ENCODE data around the gene SPRY2.
"Not testable (repeated sequence)": the region's sequence is repeated elsewhere in the genome, so short reads cannot be mapped to it uniquely, and the experiment has no call there.

Gene SPRY2

DNA sequence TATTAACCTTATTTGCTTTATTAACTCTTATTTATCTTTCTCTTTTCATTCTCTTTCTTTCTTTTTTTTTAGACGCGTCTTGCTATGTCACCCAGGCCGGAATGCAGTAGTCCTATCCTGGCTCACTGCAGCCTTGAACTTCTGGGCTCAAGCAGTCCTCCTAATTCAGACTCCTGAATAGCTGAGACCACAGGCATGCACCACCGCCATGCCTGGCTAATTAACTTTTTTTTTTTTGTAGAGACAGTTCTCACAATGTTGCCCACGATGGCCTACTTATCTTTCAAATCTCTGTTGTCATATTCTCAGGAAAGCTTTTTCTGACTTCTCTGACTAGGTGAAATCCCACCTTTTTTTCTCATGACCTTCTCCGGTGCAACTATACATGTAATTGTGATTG, 7.8 kb upstream of the SPRY2 start:
- DNase-seq (ENCODE audit: low spot score) = no peak

DNA sequence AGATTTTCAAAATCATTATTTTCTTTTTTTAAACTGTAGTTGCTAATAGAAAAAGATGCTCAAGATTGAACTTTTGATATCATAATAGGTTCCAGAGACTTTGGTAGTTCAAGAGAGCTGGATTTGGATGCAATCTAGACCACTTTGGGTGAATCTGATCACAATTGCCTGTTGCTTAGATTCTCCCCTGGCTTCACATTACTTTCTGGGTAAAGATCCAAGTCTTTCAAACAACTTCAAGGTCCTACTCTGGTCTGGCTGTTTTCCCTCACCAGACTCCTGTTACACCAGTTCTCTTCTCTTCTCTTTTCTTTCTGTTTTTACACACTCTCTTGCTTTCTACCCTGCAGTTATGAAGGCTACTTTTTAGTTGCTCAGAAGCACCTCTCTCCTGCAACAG, 7.4 kb upstream of the SPRY2 start:
- DNase-seq (ENCODE audit: low spot score) = no peak

DNA sequence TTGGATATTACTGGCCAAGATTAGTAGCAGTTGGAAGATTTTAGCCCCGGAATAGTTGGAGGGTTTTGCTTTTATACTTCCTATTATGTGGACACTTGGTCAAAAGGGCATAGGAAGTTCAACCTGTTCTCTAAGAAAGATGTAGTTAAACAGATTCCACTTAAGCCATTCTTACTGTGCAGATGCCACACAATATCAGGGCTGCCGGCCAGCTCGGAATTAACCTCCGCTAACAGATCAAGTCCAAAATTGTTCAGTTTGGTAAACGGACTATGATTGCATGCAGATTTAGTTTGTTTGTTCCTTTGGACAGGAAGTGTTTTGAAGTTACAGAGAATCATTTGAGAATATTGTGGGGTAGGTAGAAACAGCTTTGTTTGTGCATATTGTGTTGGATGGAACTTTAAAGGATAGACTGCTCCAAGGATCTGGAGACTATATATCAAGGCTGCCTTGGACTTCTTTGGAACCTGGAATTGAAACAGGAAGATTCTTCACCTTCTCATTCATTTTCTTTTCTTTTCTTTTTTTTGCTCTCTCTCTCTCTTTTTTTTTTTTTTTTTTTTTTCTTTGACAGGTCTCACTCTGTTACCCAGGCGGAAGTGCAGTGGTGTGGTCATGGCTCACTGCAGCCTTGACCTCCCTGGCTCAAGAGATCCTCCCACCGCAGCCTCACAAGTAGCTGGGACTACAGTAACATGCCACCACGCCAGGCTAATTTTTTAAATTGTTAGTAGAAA, 5.0 kb upstream of the SPRY2 start:
- DNase-seq (ENCODE audit: low spot score) = no peak

DNA sequence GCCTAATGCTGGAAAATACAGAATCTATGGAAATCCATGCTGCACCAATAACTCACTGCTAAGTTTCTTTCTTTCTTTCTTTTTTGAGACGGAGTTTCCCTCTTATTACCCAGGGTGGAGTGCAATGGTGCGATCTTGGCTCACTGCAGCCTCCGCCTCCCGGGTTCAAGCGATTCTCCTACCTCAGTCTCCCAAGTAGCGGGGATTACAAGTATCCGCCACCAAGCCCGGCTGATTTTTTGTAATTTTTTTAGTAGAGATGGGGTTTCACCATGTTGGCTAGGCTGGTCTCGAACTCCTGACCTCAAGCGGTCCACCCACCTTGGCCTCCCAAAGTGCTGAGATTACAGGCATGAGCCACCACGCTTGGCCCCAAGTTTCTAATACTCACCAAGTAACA, 3.1 kb upstream of the SPRY2 start:
- not testable (repeated sequence) for DNase-seq (ENCODE audit: low spot score)

DNA sequence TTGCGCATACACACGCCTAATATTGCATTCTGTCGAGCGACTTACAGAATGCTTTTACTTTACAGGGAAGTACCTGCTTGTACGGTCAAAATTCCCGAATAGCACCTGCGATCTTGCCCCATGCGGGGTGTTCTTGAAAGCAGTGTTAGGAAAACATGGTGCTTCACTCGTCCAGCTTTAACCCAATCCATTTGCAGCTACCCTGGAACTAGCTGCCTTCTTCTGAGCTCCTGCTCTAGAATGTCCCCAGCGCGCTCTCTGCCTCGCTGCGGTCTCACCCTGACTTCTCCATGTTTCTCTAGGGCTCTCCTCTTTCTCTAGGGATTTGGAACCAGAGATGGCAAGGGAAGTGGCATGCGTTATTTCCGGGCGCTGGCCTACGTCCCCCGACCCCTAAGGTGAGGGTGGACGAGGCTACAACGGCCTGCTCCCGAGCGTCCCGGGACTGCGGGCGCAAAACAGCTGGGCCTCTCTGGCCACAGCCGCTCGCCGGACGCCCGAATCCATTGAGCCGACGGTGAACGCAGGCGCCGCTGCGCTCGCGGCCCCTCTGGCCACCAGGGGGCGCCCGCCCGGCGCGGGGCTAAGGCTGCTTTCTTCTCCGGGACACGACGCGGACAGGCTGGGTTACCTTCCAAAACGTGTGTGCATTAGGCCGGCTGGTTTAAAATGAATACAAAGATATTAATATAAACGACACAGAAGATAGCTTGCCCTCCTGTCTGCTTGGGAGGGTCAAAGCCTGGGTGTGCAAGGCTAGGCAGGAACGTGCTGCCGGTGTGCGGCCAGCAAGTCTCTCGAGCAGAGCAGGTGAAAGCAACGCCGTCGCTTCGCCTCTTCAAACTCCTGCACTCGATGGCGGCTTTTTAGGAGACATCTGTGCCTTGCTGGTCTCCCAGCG, 1.8 kb upstream of the SPRY2 start:
- DNase-seq (ENCODE audit: low spot score) = peak; percentile 92

DNA sequence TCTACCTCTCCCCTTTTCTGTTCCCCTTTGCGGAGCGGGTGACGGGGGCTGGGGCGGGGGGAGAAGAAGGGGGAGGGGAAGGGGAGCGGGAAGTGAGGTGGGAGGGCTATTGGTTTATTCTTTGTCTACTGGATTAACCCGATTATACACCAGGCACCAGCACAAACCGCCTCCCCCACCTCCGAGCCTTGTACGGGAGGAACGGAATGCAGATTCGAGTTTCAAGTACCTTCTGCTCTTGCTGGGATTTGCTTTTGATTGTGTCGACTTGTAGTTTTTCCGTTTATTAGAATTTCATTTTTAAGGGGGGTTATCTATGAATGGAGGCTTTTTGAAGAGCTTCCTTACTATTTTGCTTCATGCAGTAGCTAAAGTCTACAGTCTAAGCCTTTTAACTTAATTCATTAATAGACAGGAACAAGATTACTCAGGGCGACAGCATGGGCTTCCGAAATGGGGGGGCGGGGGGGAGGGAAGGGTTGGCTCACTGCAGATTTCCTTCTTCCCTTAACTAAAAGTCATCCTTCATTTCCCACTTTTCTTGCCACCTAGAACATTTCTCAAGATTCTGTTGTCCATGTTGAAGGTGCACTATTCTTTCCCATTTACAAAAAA, 937 bp upstream of the SPRY2 start:
- peak; percentile 80 for DNase-seq (ENCODE audit: low spot score)

DNA sequence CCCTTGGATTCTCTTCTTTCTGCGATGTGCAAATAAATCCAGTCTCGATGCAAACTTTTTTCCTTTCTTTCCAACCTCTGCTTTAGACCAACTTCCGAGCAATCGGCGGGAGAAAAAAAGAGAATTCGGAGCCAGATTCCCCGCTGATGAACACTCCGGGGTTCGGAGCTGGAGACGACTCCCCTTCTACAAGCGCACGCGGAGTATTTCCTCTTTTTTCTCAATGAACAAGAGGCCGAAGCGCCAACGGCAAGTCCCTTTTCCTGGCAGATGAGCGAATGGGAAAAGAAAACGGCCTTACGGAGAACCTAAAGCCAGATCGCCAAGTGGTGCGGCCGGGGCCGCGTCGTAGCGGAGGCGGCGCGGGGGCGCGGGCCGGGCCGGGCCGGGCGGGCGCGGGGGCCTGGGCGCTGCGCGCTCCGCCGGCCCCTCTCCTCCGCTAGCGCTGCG, 250 bp downstream of the SPRY2 start:
- DNase-seq (ENCODE audit: low spot score) = no peak

DNA sequence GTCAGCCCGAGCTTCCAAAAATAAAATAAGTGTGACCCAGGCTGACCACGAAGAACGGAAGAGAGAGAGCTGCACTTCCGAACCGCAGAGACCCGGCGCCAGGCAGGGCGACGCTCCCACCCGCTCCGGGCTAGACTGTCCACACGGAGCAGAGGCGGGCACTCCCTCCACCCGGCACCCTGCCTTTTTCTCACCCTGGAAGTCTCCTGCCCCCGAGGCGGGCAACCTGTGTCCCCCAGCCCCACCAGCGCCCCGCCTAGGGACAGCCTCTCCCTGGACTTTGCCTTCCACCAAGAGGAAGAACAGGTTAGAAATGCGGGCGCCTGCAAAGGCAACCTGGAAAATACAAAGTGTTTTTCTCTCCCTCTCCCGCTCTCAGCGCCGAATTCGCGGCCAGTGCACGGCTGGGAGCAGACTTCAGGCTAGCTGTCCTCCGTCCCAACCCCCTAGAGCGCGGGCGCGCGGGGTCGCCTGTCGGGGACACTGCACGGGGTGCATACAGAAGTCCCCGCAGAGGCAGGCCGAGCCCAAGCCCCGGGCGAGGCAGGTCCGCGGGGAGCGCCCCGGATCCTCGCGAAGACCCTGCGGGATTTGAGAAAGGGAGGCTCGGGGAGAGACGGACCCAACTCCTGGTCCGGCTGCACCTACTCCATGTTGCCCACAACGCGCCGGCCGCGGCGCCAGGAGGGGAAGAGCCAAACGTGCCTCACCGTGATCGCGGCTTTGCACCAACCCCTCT, 845 bp downstream of the SPRY2 start:
- peak; percentile 68 for DNase-seq (ENCODE audit: low spot score)

DNA sequence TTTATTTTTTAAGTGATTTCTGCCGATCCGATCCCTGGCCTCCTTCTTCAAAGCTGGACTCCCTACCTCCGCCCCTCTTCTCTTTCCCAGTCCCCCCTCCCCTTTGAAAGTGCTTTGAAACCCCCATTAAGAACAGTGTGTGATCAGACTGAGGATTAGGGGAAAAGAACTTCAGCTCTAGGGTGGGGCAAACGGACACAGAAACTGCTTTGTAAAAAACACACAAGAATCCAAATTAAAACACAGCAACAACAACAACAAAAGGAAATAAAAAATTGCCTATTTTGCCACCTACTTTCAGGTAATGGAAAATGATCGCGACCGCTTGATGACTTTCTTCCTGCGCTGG, 1.4 kb downstream of the SPRY2 start:
- DNase-seq (ENCODE audit: low spot score) = no peak

DNA sequence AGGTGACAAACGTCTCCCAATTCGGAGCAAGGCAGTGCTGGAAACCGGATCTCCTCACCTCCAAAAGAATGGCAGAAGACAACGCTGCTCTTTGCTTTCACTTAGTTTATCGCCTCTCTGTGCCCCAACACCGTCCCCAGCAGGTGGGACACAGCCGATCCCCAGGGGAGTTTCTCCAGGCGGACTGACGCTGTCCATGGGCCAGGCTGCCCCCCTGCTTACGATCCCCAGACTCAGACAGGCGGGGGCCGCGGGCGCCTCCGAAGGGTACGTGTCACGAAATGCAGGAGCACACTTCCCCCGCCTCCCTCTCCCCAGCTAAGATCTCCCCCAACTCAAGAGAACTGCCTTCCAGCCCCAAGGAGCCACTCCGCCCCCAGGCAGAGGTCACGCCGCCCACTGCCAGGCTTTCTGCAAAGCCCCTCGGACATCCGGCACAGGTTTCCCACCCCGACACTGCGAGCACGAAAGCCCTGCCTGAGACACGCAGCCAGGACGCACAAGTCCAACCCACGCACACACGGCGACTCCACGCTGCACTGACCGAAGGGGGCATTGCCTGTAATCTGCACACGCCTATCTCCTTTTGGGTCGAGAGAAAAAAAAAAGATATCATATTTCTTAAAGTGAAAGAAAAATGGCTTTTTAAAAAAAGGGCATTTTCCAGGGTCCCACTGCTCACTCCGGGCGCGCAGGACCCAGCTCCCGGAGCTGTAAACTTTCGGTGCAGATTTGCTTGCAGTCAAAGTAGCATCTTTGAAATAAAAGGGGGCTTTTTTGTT, 2.0 kb downstream of the SPRY2 start:
- DNase-seq (ENCODE audit: low spot score) = peak; percentile 89

DNA sequence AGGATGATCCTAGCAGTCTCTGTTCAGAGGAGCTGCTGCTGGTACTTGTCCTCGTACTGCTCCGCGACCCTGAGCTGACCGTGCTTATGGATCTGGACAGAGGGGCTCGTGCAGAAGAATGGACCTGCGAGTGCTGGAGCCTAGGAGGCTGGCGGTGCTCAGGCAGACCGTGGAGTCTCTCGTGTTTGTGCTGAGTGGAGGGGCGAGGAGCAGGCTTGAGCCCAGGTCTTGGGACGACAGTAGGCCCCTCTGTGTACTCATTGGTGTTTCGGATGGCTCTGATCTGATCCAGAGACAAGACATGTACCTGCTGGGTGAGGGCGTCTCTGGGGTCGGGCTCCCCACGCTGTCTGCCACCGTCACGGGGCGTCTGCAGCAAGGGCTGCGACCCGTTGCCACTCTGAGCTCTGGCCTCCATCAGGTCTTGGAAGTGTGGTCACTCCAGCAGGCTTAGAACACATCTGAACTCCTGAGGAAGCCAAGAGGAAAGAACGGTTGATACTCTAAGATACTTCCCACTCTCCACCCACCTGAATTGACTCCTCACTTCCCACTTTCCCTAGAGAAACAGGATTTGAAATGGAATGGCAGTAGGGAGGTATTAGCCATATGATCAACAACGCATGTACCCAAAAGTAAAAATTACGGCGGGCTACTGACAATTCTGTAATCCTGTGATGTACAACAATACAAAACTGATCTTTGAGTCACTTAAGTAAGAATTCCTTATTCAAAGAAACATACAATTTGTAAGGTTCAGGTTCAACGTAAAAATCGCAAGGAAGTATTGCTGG, 3.4 kb downstream of the SPRY2 start:
- DNase-seq (ENCODE audit: low spot score) = no peak

DNA sequence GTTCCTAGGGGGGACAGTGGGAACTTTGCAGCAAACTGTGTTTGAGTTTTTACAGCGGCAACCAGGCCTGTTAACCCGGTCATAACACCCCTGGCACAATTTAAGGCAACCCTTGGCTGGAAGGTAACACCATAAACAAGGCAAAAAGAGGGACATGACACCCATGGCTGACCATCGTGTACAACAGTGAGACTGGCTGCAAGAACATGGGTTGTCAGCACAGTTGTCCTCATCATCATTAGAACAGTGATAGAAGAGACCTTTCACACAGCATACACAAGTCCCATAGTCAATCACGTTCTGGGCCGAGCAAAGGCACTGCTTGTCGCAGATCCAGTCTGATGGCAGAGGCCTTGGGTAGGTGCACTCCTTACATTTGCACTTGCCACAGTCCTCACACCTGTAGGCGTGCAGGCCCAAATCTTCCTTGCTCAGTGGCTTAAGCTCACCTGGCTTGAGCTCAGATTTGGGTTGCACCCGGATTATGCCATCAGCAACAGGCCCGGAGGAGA, 4.1 kb downstream of the SPRY2 start:
- no peak for DNase-seq (ENCODE audit: low spot score)

DNA sequence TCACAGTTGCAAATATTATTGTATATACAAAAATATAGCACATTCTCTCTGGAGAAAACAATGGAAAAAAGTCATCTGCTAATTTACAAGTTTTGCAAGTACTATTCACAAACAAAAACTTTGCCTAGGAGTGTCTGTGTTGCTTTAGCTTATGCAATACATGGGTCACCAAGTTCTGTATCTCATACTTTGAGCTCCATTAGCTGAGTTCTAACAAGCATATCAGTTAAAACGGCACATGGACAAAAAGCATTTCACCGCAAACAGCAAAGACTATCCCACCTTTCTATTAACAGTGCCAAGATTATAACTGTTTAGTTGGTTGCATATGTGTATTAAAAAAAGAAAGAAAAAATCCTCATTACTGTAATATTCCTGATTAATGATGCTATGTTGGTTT, 4.6 kb downstream of the SPRY2 start:
- no peak for DNase-seq (ENCODE audit: low spot score)

DNA sequence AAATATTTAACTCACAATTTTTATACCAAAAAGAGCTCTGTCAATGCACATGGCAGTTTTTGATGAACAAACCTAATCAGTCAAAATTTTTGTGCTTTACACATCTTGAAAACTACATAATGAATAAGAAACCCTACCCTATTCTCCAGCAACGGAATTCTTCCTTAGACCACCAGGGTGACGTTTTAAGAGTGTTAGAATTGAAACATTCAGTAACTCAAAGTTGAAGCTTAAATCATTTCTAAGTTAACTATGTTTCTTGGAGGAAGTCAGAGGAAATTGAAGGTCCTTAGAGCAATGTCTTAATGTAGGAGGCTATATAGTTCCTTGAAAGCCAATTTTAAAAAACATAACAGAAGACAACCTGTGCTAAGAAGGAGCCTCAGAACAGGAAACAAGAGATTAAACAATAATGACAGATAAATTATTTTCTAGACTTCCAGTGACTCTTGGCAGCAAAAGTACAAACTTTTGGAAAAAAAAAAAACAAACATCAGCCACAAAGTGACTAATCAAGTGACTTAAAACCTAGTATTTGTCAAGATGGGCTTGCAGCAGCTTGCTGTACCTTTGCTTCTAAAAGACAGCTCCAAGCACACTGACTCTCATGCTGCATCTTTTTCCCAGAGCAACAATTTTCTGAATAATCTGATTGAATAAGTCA, 6.2 kb downstream of the SPRY2 start:
- no peak for DNase-seq (ENCODE audit: low spot score)

DNA sequence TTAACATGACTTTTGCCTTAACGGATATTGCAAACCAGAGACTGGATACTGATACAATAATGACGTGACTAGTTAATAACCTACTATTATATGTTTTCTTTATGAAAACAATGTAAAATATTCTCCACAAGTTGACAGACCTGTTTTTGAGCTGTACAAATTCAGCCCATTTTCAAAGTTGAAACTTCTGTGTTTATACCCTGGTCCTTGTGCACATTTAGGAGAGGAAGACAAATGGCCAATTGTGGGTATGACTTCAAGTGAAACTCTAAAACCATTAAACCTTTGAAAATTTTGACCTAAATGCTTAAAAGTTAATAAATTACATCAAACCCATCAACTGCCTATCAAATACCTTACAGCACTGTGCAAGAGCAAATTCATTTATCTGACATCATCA, 8.9 kb downstream of the SPRY2 start:
- DNase-seq (ENCODE audit: low spot score) = no peak

DNA sequence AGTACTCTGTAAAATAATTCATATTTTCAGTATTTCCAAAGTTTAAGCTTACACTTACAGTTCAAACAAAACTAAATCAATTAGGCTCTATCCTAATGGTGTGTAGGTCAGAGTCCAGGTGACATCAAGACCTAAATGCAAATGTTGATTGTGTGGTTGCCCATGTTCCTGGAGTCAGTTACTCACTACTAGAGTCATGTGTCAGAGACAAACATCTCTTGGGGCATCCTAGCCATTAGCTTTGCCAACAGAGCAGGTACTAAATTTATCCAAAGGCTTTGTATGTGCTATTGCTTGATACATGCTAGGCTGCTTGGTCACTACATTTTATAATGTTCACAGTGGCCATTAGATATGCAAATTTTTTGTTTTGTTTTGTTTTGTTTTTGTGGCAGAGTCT, 11.7 kb downstream of the SPRY2 start:
- no peak for DNase-seq (ENCODE audit: low spot score)

DNA sequence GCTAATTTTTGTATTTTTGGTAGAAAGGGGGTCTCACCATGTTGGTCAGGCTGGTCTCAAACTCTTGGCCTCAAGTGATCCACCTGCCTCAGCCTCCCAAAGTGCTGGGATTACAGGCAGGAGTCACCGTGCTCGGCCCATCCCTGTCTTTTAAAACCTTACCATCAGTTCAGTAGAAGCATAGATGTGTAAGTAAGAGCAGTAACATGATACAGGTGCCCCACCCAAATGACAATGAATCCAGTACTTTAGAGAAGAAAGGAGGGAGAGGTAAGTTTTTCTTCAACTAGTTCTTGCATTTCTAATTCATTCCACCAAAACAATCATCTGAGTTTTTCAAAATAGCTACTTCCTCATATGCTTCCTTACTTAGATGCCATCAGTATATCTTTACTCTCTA, 21.9 kb downstream of the SPRY2 start:
- no peak for DNase-seq (ENCODE audit: low spot score)

DNA sequence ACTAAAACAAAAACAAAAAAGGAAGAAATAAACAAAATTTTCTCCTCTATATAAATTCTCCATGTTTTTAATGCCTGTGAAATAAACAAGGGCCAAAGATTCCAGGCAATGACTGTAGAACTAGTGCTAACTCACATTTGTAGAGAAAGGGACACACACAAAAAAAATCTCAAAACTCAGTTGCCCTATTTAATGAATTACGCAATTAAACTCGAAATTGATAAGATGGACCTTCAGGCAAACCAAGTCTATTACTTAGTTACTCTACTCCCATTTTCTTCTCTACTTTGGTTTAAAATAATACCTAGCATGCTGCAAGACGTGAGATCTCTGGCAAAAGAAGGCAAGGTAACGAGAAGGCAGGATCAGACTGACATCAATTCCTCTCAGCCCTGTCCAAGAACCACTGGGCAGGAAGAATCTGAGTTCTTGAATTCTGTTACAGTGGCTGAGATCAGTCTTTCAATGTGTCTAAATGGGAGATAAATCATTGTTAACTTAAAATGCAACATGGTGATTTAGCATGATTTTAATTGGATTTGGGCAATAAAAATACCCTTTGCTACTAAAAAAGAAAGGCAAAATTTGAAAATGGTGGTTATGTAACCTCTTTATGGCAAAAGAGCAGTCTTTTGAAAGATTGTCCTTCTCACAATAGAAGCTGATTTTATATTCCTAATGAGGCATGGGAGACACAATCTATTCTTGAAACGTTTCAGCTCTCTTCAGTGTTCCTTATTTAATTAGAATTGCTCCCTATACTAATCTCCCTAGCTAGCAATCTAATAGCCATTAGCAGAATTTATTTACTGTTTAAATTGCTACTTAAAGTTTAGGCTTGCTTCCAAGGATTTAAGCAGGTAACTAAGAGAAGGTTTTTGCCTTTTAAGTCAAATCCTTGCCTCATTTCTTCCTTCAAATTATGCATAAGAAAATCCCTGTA, 25.9 kb downstream of the SPRY2 start:
- DNase-seq (ENCODE audit: low spot score) = no peak

All from ecto neural progenitor cell (in vitro differentiated cells).